ENCODE results near the gene FLVCR2.

Gene FLVCR2

DNA sequence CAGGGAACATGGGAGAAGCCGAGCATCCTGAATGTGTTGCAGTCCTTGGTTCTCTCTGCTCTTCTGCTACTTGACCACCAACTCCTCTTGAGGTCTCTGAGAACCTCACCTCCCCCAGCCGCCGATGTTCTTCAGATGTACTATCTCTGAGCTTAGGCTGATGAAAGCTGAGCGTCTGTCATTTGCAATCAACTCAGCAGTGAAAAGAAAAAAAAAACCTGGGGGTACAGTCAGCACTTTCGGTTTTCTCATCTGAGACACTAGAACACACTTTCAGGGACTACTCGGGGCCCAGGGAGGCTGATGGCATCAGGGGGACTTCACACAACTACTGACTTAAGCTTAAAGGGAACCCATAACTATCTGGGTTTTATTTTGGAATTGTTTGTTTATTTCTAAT lies 9.6 kb upstream of the FLVCR2 start:
- POLR2A ChIA-PET, result no interaction called here

DNA sequence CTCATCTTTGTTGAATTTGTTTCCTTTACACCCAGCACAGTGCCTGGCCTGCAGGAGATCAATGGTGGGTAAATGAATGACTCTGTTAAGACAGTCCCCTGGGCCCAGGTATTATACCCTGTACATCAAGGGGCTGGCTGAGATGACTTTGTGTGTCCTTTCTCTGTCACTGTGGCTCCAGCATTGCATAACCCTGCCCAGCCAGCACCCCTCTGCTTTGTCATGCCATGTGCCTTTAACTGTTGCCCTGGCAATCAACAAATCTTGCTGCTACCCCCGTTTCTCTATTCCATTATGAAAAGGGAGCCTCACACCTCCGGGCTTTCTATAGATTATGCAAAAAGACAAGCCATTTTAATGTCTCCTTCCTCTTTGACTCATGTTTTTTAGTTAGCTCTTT lies 7.6 kb upstream of the FLVCR2 start:
- Histone ChIP-seq H3K4me3 (ENCODE audit: low read depth, low read length) (no peak overlapping the region), H3K36me3 (ENCODE audit: control insufficient read depth in 2 of 2, insufficient read depth in 1 of 2, low read length in 2 of 2) (no peaks in the 10 kb centered on the region), H3K4me1 (ENCODE audit: control insufficient read depth, insufficient read depth, low read length) (no peaks in the 10 kb centered on the region), H3K27ac (ENCODE audit: extremely low read depth, low read depth, low read length) (no peak overlapping the region), H3K9me3 (ENCODE audit: control insufficient read depth, insufficient read depth, low read depth, low read length) (no peaks in the 10 kb centered on the region)
- TF ChIP-seq ZNF610 (tag by site-specific recombination; IDR thresholded peaks at IDR 0.05; ENCODE audit: borderline replicate concordance) (no peak), KLF16 (tag by site-specific recombination; IDR thresholded peaks at IDR 0.05) (no peak), KLF9 (tag by site-specific recombination; IDR thresholded peaks at IDR 0.05; ENCODE audit: low read depth) (no peak), ZNF302 (tag by site-specific recombination; IDR thresholded peaks at IDR 0.05; ENCODE audit: low read depth) (no peak), ZBTB21 (tag by site-specific recombination; IDR thresholded peaks at IDR 0.05) (no peak), ZBTB8A (tag by site-specific recombination; IDR thresholded peaks at IDR 0.05) (no peak), OVOL3 (tag by site-specific recombination; IDR thresholded peaks at IDR 0.05) (no peak), ZNF48 (tag by site-specific recombination; IDR thresholded peaks at IDR 0.05) (no peak), ZNF184 (tag by site-specific recombination; IDR thresholded peaks at IDR 0.05) (no peak), BCL11B (tag by site-specific recombination; IDR thresholded peaks at IDR 0.05; ENCODE audit: low read depth) (no peak), ZNF157 (tag by site-specific recombination; IDR thresholded peaks at IDR 0.05) (no peak), ZNF19 (tag by site-specific recombination; IDR thresholded peaks at IDR 0.05; ENCODE audit: low read depth) (no peak)
- TF ChIP-seq, protein P1, sequence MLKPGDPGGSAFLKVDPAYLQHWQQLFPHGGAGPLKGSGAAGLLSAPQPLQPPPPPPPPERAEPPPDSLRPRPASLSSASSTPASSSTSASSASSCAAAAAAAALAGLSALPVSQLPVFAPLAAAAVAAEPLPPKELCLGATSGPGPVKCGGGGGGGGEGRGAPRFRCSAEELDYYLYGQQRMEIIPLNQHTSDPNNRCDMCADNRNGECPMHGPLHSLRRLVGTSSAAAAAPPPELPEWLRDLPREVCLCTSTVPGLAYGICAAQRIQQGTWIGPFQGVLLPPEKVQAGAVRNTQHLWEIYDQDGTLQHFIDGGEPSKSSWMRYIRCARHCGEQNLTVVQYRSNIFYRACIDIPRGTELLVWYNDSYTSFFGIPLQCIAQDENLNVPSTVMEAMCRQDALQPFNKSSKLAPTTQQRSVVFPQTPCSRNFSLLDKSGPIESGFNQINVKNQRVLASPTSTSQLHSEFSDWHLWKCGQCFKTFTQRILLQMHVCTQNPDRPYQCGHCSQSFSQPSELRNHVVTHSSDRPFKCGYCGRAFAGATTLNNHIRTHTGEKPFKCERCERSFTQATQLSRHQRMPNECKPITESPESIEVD (tag by site-specific recombination; IDR thresholded peaks at IDR 0.05), result no peak
- TF ChIP-seq, protein P2, sequence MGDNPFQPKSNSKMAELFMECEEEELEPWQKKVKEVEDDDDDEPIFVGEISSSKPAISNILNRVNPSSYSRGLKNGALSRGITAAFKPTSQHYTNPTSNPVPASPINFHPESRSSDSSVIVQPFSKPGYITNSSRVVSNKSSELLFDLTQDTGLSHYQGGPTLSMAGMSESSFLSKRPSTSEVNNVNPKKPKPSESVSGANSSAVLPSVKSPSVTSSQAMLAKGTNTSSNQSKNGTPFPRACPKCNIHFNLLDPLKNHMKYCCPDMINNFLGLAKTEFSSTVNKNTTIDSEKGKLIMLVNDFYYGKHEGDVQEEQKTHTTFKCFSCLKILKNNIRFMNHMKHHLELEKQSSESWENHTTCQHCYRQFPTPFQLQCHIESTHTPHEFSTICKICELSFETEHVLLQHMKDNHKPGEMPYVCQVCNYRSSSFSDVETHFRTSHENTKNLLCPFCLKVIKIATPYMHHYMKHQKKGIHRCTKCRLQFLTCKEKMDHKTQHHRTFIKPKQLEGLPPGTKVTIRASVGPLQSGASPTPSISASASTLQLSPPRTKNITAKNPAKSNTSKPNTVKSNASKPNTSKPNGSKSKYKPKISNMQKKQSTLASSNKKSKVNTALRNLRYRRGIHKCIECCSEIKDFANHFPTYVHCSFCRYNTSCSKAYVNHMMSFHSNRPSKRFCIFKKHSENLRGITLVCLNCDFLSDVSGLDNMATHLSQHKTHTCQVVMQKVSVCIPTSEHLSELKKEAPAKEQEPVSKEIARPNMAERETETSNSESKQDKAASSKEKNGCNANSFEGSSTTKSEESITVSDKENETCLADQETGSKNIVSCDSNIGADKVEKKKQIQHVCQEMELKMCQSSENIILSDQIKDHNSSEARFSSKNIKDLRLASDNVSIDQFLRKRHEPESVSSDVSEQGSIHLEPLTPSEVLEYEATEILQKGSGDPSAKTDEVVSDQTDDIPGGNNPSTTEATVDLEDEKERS (tag by site-specific recombination; IDR thresholded peaks at IDR 0.05), result no peak
- TF ChIP-seq, protein P3, sequence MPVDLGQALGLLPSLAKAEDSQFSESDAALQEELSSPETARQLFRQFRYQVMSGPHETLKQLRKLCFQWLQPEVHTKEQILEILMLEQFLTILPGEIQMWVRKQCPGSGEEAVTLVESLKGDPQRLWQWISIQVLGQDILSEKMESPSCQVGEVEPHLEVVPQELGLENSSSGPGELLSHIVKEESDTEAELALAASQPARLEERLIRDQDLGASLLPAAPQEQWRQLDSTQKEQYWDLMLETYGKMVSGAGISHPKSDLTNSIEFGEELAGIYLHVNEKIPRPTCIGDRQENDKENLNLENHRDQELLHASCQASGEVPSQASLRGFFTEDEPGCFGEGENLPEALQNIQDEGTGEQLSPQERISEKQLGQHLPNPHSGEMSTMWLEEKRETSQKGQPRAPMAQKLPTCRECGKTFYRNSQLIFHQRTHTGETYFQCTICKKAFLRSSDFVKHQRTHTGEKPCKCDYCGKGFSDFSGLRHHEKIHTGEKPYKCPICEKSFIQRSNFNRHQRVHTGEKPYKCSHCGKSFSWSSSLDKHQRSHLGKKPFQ (tag by site-specific recombination; IDR thresholded peaks at IDR 0.05), result no peak
- TF ChIP-seq, protein P4, sequence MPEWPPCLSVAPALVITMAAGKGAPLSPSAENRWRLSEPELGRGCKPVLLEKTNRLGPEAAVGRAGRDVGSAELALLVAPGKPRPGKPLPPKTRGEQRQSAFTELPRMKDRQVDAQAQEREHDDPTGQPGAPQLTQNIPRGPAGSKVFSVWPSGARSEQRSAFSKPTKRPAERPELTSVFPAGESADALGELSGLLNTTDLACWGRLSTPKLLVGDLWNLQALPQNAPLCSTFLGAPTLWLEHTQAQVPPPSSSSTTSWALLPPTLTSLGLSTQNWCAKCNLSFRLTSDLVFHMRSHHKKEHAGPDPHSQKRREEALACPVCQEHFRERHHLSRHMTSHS (tag by site-specific recombination; IDR thresholded peaks at IDR 0.05), result no peak
- TF ChIP-seq, protein P5, sequence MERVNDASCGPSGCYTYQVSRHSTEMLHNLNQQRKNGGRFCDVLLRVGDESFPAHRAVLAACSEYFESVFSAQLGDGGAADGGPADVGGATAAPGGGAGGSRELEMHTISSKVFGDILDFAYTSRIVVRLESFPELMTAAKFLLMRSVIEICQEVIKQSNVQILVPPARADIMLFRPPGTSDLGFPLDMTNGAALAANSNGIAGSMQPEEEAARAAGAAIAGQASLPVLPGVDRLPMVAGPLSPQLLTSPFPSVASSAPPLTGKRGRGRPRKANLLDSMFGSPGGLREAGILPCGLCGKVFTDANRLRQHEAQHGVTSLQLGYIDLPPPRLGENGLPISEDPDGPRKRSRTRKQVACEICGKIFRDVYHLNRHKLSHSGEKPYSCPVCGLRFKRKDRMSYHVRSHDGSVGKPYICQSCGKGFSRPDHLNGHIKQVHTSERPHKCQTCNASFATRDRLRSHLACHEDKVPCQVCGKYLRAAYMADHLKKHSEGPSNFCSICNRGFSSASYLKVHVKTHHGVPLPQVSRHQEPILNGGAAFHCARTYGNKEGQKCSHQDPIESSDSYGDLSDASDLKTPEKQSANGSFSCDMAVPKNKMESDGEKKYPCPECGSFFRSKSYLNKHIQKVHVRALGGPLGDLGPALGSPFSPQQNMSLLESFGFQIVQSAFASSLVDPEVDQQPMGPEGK (tag by site-specific recombination; IDR thresholded peaks at IDR 0.05), result no peak
- TF ChIP-seq, protein P6, sequence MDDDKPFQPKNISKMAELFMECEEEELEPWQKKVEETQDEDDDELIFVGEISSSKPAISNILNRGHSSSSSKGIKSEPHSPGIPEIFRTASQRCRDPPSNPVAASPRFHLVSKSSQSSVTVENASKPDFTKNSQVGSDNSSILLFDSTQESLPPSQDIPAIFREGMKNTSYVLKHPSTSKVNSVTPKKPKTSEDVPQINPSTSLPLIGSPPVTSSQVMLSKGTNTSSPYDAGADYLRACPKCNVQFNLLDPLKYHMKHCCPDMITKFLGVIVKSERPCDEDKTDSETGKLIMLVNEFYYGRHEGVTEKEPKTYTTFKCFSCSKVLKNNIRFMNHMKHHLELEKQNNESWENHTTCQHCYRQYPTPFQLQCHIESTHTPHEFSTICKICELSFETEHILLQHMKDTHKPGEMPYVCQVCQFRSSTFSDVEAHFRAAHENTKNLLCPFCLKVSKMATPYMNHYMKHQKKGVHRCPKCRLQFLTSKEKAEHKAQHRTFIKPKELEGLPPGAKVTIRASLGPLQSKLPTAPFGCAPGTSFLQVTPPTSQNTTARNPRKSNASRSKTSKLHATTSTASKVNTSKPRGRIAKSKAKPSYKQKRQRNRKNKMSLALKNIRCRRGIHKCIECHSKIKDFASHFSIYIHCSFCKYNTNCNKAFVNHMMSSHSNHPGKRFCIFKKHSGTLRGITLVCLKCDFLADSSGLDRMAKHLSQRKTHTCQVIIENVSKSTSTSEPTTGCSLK (tag by site-specific recombination; IDR thresholded peaks at IDR 0.05), result no peak
- CTCF ChIA-PET, result interaction anchor here (1.7 to 2.3 kb wide), 2 partner anchors 10 to 262 kb away, joined by 6 to 13 read pairs; no protein-coding TSS in a partner anchor
- POLR2A ChIA-PET, result no interaction called here

More for the DNA sequence above, 9.6 kb upstream of the FLVCR2 start:
- CTCF ChIA-PET, result interaction anchor here (0.7 to 1.0 kb wide), 2 partner anchors 19 to 87 kb away, joined by 5 read pairs; no protein-coding TSS in a partner anchor
- Histone ChIP-seq H3K27ac (ENCODE audit: extremely low read depth, low read depth, low read length) (no peak overlapping the region), H3K4me3 (ENCODE audit: low read depth, low read length) (no peak overlapping the region), H3K9me3 (ENCODE audit: control insufficient read depth, insufficient read depth, low read depth, low read length) (no peaks in the 10 kb centered on the region), H3K4me1 (ENCODE audit: control insufficient read depth, insufficient read depth, low read length) (no peaks in the 10 kb centered on the region), H3K36me3 (ENCODE audit: control insufficient read depth in 2 of 2, insufficient read depth in 1 of 2, low read length in 2 of 2) (no peaks in the 10 kb centered on the region)
- no peak for TF ChIP-seq ZNF175 (tag by site-specific recombination; IDR thresholded peaks at IDR 0.05)
- no peak for TF ChIP-seq GLI4 (tag by site-specific recombination; IDR thresholded peaks at IDR 0.05)
- TF ChIP-seq ZNF626 (tag by site-specific recombination; IDR thresholded peaks at IDR 0.05), result no peak
- TF ChIP-seq, protein P7, sequence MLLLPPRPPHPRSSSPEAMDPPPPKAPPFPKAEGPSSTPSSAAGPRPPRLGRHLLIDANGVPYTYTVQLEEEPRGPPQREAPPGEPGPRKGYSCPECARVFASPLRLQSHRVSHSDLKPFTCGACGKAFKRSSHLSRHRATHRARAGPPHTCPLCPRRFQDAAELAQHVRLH (tag by site-specific recombination; IDR thresholded peaks at IDR 0.05), result no peak
- TF ChIP-seq ZNF600 (tag by site-specific recombination; IDR thresholded peaks at IDR 0.05), result no peak

All from HEK293 (cell line).